DOHH2 (cell line): ENCODE data around the gene EFNA5.

Source experiments
- CTCF ChIP-seq: fragments of 200-600 bp; sonication (generic); IDR thresholded peaks from one replicate; pipeline ENCODE4 v1.5.1; 2014; ENCODE audit warnings: antibody characterized with exemption, mild to moderate bottlenecking, low read depth, low read length; ENCODE audit not compliant: poor library complexity, severe bottlenecking
- EZH2phosphoT487 ChIP-seq: fragments of 200-600 bp; sonication (generic); IDR thresholded peaks from 2 replicates; pipeline ENCODE4 v1.6.1; 2017; ENCODE audit warnings: borderline replicate concordance, mild to moderate bottlenecking, antibody characterized with exemption, low read length, moderate library complexity, mixed read lengths

DNA sequence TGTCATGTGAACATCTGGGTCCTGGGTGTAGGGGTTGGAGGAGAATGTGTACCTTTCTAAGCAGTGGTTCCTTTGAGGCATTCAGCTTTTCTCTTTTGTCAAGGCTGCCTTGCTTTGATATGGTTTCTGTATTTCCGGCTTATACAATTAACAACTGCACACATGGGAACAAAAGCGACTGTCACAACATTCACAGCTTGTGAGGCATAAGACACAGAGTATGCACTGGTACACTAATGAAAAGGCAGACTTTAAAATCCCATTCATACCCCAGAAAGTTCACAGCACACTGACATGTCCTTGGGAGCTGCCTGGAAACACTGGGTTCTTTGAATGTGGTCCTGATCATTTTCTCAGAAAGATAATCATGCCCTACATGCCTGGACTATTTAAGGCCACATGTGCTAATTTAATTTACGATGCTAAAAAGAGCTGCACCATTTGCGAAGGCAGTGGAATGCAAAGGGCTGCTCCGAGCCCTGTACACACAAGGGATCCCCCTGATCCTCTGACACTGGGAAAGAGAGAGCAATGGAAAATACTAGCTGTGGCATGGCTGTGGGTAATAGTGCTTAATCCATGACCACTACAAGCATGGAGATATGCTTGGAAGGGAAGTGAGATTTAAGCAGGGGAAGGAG is 131.8 kb downstream of the EFNA5 start:
- TF ChIP-seq CTCF (no peak), EZH2phosphoT487 (no peak)
